NCI-H146 treated with DMSO at 0.1 percent for 48 hours (cell line): ENCODE measurements around the gene ZNF362.
"Not testable (repeated sequence)": the region's sequence is repeated elsewhere in the genome, so short reads cannot be mapped to it uniquely, and the experiment has no call there.

ENCODE experiments used
- DNase-seq: peaks from one replicate; lab custom pipeline; 2025; ENCODE audit not compliant: unreplicated experiment; lab: John Stamatoyannopoulos, UW

ZNF362 gene

GRCh38 chr1:33302325-33302724 is 46.0 kb downstream of the ZNF362 start:
- DNase-seq, result no peak

GRCh38 chr1:33305016-33305415 is 48.7 kb downstream of the ZNF362 start:
- DNase-seq, result no peak

- DNase-seq, result no peak
These were observed 49.7 kb downstream of the ZNF362 start for GRCh38 chr1:33305816-33306652.

- no peak for DNase-seq
These were observed 50.6 kb downstream of the ZNF362 start for GRCh38 chr1:33306653-33307493.

GRCh38 chr1:33307494-33307864 is 51.2 kb downstream of the ZNF362 start:
- DNase-seq, result no peak

GRCh38 chr1:33309351-33309750 is 53.1 kb downstream of the ZNF362 start:
- DNase-seq, result not testable (repeated sequence)

GRCh38 chr1:33310702-33311101 is 54.4 kb downstream of the ZNF362 start:
- no peak for DNase-seq

GRCh38 chr1:33311706-33312412 is 55.6 kb downstream of the ZNF362 start:
- DNase-seq, result no peak

- DNase-seq, result no peak
These were observed 56.1 kb downstream of the ZNF362 start for GRCh38 chr1:33312413-33312749.

GRCh38 chr1:33314416-33314815 is 58.1 kb downstream of the ZNF362 start:
- no peak for DNase-seq

GRCh38 chr1:33316601-33317000 is 60.3 kb downstream of the ZNF362 start:
- no peak for DNase-seq

- DNase-seq, result no peak
These were observed 61.1 kb downstream of the ZNF362 start for GRCh38 chr1:33317354-33317753.

GRCh38 chr1:33317946-33318345 is 61.7 kb downstream of the ZNF362 start:
- DNase-seq, result no peak

- no peak for DNase-seq
These were observed 63.1 kb downstream of the ZNF362 start for GRCh38 chr1:33319186-33319948.

- DNase-seq, result no peak
These were observed 63.8 kb downstream of the ZNF362 start for GRCh38 chr1:33319949-33320618.

- no peak for DNase-seq
These were observed 64.4 kb downstream of the ZNF362 start, which contains the start of gene A3GALT2 for GRCh38 chr1:33320619-33321165. A3GALT2 (minus strand) TSS chr1:33321098; CDS start chr1:33321098, 0 bp downstream.

- DNase-seq, result no peak
These were observed 64.9 kb downstream of the ZNF362 start for GRCh38 chr1:33321178-33321577.

- DNase-seq, result no peak
These were observed 65.8 kb downstream of the ZNF362 start for GRCh38 chr1:33322109-33322508.

GRCh38 chr1:33322870-33323585 is 66.7 kb downstream of the ZNF362 start:
- no peak for DNase-seq
